Measurements from ENCODE around the gene LRIG1. TPM values are rescaled to one million over a fixed set of nuclear protein-coding genes. Genes with fewer than 3 reads are reported as not detected.

Gene LRIG1
- total RNA-seq, 1 donor from 2014 or later, result 30.7 TPM

DNA sequence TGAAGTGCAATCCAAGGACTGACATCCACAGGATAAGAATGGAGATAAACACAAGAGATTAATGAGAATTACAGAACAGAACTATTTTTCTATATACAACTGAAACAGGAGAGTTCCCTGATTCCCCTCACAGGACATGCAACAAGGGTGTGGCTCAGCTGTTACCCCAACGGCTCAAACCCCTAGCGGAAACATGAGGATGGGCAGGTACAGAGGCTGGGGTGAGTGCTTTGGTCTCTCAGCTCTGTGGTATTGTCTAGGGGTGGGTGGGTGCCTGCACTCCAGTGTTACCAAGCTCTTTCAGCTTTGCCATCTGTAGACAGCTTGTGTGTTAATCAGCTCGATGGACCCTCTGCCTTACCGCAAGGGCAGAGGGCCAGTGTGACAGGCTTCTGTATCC is 17.8 kb upstream of the LRIG1 start:
- H3K9me3 ChIP-seq, result no peaks in the 10 kb centered on the region
- intact Hi-C loops (cut with DNase I), result no loop called here
- H3K4me3 ChIP-seq, result no peak overlapping the region
- DNase-seq (ENCODE audit: extremely low spot score in 2 of 2), result no peak
- no peaks in the 10 kb centered on the region for H3K27me3 ChIP-seq
- no peak for TF ChIP-seq POLR2A (IDR thresholded peaks at IDR 0.05)
- no peak overlapping the region for H3K27ac ChIP-seq
- H3K36me3 ChIP-seq, result no peaks in the 10 kb centered on the region
- no peaks in the 10 kb centered on the region for H3K4me1 ChIP-seq

DNA sequence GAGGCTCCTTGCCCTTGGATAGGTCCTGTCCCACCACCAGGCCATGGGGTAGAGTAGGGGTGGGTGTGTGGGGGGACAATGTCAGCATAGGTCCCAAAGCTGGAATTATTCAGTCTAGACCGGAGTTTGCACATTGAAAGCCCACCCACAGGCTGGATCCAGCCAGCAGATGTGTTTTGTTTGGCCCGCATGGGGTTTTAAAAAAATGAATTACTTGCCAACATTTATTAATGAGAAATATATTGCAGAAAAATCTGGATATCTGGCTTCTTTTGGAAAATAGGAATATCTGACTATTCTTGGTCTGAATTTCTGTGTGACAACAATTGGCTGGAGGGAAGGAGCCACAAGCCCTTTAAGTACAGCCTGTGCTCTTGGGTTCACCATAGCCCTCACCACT is 17.3 kb upstream of the LRIG1 start:
- H3K9me3 ChIP-seq, result no peaks in the 10 kb centered on the region
- no peak overlapping the region for H3K4me3 ChIP-seq
- H3K4me1 ChIP-seq, result no peaks in the 10 kb centered on the region
- DNase-seq (ENCODE audit: extremely low spot score in 2 of 2), result no peak
- no peaks in the 10 kb centered on the region for H3K36me3 ChIP-seq
- no peaks in the 10 kb centered on the region for H3K27me3 ChIP-seq
- no peak for TF ChIP-seq POLR2A (IDR thresholded peaks at IDR 0.05)
- intact Hi-C loops (cut with DNase I), result no loop called here
- H3K27ac ChIP-seq, result no peak overlapping the region

DNA sequence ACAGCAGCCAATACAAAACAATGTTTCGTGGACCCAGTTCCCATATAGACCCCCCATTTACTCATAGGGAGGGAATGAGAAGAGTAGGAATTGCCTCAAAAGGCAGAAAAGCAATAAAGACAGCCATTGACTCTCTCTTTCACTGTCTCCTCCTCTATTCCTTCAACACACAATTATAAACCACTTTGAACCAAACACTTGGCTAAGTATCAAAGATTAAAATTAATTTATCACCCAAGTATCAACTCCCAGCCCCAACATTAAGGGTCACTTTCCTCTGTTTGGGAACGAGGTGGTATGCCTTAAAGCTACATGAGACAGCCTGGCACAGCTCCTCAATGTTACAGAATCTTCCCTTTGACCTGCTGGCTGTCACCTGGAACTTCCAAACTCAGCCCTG is 16.4 kb upstream of the LRIG1 start:
- no peaks in the 10 kb centered on the region for H3K9me3 ChIP-seq
- no peak for DNase-seq (ENCODE audit: extremely low spot score in 2 of 2)
- H3K4me1 ChIP-seq, result no peaks in the 10 kb centered on the region
- H3K36me3 ChIP-seq, result no peaks in the 10 kb centered on the region
- no peak overlapping the region for H3K4me3 ChIP-seq
- intact Hi-C loops (cut with DNase I), result no loop called here
- H3K27ac ChIP-seq, result no peak overlapping the region
- H3K27me3 ChIP-seq, result no peaks in the 10 kb centered on the region
- TF ChIP-seq POLR2AphosphoS5 (IDR thresholded peaks at IDR 0.05; ENCODE audit: insufficient read depth in 1 of 2, low read depth in 1 of 2) (no peak), POLR2A (IDR thresholded peaks at IDR 0.05) (no peak)
- TF ChIP-seq, protein P1, sequence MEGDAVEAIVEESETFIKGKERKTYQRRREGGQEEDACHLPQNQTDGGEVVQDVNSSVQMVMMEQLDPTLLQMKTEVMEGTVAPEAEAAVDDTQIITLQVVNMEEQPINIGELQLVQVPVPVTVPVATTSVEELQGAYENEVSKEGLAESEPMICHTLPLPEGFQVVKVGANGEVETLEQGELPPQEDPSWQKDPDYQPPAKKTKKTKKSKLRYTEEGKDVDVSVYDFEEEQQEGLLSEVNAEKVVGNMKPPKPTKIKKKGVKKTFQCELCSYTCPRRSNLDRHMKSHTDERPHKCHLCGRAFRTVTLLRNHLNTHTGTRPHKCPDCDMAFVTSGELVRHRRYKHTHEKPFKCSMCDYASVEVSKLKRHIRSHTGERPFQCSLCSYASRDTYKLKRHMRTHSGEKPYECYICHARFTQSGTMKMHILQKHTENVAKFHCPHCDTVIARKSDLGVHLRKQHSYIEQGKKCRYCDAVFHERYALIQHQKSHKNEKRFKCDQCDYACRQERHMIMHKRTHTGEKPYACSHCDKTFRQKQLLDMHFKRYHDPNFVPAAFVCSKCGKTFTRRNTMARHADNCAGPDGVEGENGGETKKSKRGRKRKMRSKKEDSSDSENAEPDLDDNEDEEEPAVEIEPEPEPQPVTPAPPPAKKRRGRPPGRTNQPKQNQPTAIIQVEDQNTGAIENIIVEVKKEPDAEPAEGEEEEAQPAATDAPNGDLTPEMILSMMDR (IDR thresholded peaks at IDR 0.05), result no peak

DNA sequence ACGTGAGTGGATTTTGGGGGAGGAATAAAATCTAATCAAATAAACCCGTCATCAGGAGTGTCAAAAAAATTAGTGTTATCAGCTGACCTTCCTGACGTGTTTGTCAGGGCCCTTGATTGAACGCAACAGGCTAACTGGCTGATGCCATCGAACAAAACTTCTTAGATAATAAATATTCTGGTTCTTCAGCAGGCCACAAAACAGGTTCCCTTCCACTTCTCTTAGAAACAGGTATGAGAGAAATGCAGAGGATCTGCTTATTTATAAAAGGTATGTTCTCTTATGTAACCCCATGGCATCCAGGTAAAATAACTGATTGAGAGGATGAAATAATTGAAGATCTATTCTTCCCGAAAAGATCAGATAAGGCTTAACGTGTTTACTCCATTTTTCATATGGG is 7.6 kb upstream of the LRIG1 start:
- Histone ChIP-seq H3K27ac (no peak overlapping the region), H3K36me3 (no peaks in the 10 kb centered on the region), H3K4me1 (no peaks in the 10 kb centered on the region), H3K4me3 (no peak overlapping the region), H3K27me3 (no peaks in the 10 kb centered on the region), H3K9me3 (no peaks in the 10 kb centered on the region)
- no peak for DNase-seq (ENCODE audit: extremely low spot score in 2 of 2)
- no peak for TF ChIP-seq POLR2AphosphoS5 (IDR thresholded peaks at IDR 0.05; ENCODE audit: insufficient read depth in 1 of 2, low read depth in 1 of 2)
- TF ChIP-seq, protein P1 (IDR thresholded peaks at IDR 0.05), result no peak
- no peak for TF ChIP-seq POLR2A (IDR thresholded peaks at IDR 0.05)
- intact Hi-C loops (cut with DNase I), result loop anchor here (10.0 kb wide), 1 partner anchor 316 kb away; no protein-coding TSS in a partner anchor

DNA sequence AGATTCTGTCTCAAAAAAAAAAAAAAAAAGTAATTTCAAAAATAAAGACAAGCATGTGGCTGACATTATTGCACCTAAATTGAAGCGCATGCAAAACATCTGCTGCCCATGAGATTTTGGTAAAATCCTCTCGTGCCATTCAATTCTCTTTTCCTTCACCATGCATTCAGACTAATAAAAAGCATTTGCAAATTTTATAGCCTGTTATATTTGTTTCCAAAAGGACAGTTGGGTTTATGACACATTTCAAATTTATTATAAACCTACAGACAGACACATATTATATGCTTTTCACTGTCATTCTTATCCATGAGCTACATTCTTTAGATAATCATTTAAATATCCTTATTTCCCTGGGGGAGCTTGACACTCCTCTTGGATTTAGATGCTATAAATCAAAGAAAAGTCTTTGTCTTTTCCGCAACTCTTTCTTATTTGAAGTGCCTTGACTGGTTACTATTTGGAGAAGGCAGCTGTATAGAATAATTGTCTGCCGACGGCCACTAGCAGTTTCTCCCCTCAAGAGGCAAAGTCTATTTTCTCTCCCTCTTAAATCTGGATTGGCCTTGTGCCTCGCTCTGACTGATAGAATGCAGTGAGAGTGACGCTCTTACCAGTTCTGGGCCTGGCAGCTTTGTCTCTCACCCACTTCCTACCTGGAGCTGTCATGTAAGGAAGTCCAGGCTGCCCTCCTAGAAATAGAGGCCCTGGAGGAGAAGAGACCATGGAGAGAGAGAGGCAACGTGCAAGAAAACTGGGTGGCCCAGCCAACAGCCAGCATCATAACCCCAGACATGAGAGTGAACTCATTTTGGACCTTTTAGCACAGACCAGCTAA is 6.8 kb upstream of the LRIG1 start:
- no peaks in the 10 kb centered on the region for H3K27me3 ChIP-seq
- TF ChIP-seq POLR2AphosphoS5 (IDR thresholded peaks at IDR 0.05; ENCODE audit: insufficient read depth in 1 of 2, low read depth in 1 of 2) (no peak), POLR2A (IDR thresholded peaks at IDR 0.05) (no peak)
- TF ChIP-seq, protein P1 (IDR thresholded peaks at IDR 0.05), result no peak
- no peak overlapping the region for H3K27ac ChIP-seq
- DNase-seq (ENCODE audit: extremely low spot score in 2 of 2), result no peak
- H3K4me1 ChIP-seq, result no peaks in the 10 kb centered on the region
- intact Hi-C loops (cut with DNase I), result loop anchor here (10.0 kb wide), 1 partner anchor 317 kb away; no protein-coding TSS in a partner anchor
- no peaks in the 10 kb centered on the region for H3K9me3 ChIP-seq
- H3K4me3 ChIP-seq, result no peak overlapping the region
- no peaks in the 10 kb centered on the region for H3K36me3 ChIP-seq

DNA sequence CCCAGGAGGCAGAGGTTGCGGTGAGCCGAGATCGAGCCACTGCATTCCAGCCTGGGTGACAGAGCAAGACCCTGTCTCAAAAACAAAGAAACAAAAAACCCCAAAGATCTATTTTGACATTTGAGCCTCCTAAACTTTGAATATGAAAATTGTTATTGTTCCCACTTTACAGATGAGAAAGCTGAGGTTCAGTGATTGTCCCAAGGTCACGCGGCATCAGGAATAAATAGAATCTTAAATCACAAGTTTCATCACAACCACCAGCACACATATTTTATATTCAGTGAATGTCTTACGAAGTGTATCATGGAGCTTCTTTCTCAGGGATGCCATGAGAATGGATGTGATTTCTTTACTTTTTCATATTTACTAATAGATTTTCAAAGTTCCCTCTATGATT is 5.3 kb upstream of the LRIG1 start:
- peaks cover 6% of the 10 kb centered on the region for H3K4me1 ChIP-seq
- no peaks in the 10 kb centered on the region for H3K27me3 ChIP-seq
- H3K27ac ChIP-seq, result no peak overlapping the region
- no peaks in the 10 kb centered on the region for H3K36me3 ChIP-seq
- intact Hi-C loops (cut with DNase I), result loop anchor here (10.0 kb wide), 1 partner anchor 319 kb away; no protein-coding TSS in a partner anchor
- H3K9me3 ChIP-seq, result no peaks in the 10 kb centered on the region
- TF ChIP-seq, protein P1 (IDR thresholded peaks at IDR 0.05), result no peak
- no peak for TF ChIP-seq POLR2AphosphoS5 (IDR thresholded peaks at IDR 0.05; ENCODE audit: insufficient read depth in 1 of 2, low read depth in 1 of 2)
- TF ChIP-seq POLR2A (IDR thresholded peaks at IDR 0.05), result no peak
- no peak overlapping the region for H3K4me3 ChIP-seq
- DNase-seq (ENCODE audit: extremely low spot score in 2 of 2), result no peak
